DMS114 treated with DMSO at 0.1 percent for 48 hours (cell line): ENCODE results near the gene ALOXE3.
A peak's percentile ranks its signal among the peaks of the same experiment; 100 is the strongest.
"Not testable (repeated sequence)": the region's sequence is repeated elsewhere in the genome, so short reads cannot be mapped to it uniquely, and the experiment has no call there.

Experiments used
- DNase-seq: peaks from one replicate; lab custom pipeline; 2025; ENCODE audit not compliant: unreplicated experiment; lab: John Stamatoyannopoulos, UW

ALOXE3 gene

DNA sequence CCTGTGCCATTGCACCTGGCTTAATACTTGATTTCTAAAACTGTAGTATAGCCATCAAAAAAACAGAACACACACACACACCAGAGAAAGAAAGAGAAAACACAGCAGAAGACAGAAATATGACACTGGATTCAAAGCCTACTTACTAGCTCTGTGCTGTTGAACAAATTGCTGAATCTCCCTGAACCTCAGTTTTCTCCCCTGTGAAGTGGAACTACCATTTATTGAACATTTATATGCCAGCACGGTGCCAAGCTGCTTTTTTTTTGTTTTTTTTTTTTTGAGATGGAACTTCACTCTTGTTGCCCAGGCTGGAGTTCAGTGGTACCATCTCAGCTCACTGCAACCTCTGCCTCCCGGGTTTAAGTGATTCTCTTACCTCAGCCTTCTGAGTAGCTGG, 17.6 kb downstream of the ALOXE3 start:
- no peak for DNase-seq

DNA sequence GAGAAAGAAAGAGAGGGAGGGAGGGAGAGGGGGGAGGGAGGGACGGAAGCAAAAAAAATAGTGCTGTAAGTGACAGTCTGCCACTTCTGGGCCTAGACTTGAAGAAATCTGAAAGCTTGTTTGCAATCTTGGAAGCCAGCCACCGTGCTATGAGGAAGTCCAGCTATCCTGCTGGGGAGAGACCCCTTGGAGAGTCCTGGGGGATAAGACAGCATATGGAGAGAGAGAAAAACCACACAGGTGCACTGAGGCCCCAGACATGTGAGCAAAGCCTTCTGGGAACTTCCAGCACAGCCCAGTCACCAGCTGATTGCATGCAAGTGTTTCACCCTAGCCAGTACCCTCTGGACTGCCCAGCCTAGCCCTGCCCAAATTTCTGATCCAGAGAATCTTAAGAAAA, 18.2 kb downstream of the ALOXE3 start:
- DNase-seq = no peak

DNA sequence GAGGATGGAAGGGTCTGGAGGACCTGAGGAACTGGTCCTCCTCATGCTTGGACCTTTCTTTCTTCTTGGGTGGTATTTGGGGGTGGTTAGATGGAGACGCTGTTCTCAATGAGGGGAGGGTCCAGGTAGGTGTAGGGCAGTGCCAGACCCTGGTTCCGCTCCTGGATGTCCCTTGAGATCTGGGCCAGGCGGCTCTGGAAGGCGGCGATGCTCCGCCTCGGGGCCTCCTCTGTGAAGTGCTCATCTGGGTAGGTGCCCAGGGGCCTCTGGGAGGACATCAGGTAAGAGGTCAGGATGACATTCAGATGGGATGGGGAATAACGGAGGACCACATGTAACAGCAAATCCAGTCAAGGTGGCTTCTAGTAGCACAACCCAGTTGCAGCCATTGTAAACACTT, 21.8 kb downstream of the ALOXE3 start:
- no peak for DNase-seq

DNA sequence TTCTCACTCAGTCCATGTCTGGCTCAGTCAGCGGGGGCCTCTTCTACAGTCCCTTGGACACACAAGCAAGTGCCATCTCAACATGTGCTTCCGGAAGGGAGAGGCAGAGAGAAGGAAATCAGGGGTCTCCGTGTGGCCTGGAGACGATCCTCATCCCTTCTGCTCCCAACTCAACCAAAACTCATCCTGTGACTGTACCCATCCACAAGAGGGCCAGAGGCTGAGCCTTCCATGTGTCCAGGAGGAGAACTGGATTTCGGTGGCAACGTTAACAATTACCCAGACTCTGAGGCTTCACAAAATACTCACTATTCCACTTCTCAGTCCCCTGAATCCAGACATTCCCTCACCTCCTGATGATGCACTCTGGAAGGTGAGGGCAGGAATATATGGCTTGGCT, 23.0 kb downstream of the ALOXE3 start:
- no peak for DNase-seq

DNA sequence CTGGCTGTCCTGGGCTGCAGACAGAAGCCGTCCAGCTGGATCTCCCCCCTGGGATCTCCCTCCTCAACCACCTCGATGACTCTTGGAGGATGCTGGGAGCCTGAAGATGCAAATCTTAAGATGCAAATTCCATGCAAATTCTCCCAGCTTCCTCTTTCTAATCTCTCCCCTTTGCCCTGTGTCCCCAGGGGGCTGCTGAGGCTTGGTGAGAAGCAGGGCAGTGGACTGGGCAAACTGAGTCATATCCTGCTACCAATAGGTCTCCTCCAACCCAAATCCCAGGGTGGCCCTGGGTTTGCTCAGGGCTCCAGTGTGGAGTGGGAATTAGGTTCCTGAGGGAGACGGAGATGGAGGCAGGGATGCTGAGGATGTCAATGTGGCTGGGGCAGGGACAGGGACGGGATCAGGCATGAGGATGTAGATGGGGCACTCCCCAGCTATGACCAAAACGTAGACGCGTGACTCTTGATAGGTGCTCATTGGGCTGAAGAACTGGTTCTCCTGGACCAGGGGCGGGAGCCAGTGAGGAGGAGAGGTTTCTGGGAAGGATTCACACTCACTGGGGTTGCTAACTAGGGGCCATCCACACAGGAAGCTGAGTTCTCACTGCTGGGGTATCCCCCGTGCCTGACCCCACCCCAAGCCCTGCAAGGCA, 27.2 kb downstream of the ALOXE3 start:
- no peak for DNase-seq

DNA sequence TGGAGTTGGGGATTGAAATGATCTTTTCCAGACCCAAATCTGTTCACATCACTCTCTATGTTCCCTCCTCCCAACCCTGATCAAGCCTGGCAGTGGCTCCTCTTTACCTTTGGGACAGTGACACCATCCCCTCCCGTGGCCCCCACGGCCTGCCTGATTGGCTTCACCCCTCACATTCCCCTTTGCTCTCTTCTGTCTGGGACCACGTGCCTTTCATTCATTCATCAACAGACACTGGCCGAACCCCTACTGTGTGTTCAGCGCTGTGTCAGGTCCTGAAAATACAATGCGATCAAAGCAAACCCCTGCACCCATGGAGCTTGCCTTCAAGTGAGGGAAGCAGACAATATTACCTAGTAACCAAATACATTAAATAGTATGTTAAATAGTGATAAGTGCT, 28.6 kb downstream of the ALOXE3 start:
- DNase-seq = no peak

DNA sequence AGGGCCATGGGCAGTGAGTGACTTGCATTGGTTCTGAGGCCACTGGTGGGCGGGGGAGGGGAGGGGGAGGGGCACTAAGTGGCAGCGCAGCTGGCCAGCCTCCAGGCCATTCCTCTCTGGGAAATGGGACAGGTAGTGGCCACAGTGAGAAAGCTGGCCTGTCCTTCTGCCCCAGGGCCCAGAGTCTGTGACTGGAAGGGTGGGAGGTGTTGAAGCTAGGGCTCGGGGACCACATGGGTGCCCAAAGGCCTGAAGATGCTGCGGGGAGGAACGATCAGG, 30.4 kb downstream of the ALOXE3 start:
- no peak for DNase-seq

DNA sequence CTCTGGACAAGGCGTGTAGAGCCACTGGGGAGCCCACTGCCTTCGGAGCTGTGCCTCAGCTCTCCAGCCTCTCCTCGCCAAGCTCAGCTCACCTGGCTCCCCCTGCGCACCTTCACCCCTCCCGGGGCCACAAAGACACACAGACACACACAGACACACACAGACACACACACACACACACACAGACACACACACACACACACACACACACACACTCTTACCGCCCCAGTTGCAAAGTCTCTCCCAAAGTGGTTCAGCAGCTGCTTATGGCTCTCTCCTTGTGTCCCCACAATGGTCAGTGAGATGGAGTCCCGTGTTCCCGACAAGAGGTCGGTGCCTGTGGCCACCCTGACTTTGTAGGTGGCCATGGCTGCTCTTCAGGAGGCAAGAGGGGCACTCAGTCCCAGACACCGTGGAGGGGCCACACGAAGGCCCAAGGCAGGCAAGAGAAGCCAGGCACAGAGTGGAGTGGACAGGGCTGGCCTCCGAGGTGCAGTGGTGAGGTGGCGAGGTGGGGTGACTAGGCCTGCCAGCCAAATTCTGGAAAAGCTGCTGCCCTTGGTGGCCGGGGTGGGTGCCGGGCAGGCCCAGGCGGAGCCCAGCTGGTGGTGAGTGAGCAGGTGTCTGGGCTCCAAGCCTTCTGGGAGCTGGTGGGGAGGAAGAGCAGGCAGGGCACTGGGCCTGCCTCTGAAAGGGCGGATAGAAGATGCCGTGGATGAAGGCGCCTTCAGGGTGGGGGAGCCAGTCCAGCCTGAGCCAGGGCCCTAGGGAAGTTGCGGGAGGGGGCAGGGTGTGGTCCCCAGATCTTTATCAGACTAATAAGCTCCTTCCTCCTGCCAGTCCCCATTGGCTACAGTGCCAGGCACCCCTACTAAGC, 31.0 kb downstream of the ALOXE3 start, which contains the start of gene ALOX12B:
Gene ALOX12B (minus strand): TSS at position 642 of the 877 bp plus-strand sequence. CDS start 274 bp downstream, at position 368.
- no peak for DNase-seq

DNA sequence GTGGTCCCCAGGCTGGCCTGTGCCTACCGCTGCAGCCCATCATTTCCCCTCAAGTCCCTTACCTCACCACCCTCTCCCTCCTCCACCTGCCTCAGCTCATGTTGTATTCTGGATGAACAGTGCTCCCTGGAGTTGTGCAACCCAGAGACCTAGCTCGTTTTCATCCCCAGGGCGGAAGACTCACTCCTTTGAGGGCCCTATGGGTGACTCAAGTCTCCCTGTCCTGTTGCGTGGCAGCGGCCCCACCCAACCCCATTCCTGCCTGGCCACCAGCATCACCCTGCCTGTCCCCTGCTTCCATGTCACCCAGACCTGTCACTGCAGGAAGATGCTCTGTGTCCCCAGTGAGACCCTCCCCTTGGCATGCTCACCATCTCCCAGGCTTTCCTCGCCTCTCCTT, 34.1 kb downstream of the ALOXE3 start:
- no peak for DNase-seq

DNA sequence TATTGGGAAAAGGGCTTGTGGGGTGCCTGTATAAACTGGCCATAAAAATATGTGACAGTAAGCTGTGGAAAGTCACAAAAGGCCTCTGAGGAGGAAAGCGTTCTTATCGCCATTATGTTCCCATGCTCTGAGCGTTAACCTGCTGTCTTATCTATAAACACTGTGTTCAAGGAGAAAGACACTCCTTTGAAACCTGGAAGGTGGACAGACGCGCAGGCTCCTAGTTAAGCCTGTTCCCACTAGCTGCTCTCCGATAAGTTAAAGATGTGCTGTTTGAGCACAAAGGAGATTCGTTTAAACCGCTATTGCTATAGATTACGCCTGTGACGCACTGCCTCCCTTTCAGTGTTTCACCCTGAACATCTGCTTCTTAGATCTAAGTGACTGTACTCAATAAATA, 36.0 kb downstream of the ALOXE3 start:
- DNase-seq = no peak

DNA sequence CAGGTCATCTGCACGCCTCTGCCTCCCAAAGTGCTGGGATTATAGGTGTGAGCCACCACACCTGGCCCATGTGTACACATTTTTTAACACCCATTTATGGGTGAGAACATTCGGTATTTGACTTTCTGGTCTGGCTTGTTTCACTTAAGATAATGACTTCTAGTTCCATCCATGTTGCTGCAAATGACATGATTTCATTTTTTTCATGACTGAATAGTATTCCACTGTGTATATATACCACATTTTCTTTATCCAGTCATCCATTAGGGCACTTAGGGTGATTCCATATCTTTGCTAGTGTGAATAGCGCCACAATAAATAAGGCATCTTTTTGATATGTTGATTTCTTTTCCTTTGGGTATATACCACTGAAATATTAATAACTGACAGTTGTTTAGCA, 36.4 kb downstream of the ALOXE3 start:
- DNase-seq = no peak

DNA sequence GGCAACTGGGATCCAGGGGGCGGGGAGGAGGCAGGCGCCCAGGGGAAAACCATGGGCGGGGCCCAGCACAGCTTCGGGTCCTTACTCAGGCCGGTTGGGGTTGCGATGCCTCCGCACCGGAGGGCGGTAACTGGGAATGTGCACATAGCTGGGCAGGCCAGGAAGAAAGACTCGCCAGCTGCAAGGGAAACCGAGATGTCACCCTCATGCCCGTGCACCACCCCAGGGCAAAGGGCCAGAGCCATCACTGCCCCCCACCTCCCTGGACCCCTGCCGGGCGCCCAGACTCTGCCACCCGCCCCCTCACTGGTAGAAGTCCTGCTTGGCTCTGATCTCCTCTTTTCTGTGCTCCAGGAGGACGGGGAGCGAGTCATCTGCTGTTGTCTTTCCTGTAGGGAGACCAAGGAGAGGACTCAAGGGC, 37.5 kb downstream of the ALOXE3 start:
- no peak for DNase-seq

DNA sequence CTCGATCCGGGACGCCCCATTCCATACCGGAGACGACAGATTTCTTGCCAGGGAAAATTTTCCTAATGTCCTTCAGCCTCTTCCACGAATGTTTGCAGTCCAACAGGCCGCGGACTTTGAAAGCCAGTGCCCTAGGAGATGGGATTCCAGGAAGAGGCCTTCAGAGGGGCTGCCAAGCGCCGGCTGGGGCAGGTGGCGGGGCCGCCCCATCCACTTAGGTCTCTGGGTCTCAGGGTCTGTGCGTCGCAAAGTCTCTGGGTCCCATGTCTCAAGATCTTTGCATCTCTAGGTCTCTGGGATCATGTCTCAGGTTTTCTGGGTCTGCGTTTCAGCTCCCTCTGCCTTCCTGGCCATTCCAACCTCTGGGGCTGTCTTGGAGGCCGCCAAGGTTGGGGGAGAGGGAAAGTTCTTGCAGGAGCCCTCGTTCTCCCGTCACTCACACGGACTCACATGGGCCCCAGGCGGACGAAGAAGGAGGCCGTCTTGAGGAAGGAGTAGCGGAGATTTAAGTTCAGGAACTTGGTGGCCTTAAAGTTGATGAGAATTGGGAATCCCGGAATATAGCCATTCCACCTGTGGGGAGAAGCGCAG, 38.0 kb downstream of the ALOXE3 start:
- no peak for DNase-seq

DNA sequence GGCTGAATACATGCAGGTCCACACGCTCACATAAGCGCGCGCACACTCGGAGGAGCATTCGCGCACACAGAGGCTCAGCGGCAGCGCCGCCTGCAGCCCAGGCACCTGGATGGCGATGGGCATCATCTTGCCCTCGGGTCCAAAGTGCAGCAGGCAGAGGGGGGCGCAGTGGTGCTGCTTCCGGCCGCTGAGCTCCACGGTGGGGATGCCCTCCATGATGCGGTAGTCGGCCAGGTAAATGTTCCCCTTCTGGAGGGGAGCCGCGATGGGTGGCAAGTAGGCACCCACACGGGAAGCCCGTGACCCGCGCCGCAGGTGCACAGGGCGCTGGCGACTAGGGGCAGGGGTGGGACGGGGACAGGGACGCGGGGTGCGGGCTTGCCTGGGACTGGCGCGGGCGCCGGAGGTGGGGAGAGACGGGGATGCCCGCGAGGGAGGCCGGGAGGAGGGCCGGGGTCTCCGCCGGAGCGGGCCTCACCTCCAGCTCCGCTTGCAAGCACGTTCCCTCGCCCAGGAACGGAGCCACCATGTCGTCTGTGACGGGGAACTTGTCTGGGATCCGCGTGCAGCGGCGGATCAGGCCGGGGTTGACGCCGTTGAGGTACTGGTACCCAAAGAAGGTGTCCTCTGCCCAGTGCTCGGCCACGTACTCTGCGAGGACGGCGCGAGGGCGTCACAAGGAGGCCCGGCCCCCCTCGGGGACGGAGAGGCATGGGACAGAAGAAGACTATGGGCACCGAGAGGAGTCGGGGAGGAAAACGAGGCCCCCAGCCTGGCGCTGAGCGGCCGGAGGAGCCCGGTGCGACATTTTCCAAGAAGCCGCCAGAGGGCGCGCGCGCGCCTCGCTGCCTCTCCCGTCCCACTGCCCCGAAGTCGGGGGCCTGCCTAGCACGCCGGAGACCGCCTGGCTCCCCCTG, 38.8 kb downstream of the ALOXE3 start:
- peak; percentile 73 for DNase-seq

DNA sequence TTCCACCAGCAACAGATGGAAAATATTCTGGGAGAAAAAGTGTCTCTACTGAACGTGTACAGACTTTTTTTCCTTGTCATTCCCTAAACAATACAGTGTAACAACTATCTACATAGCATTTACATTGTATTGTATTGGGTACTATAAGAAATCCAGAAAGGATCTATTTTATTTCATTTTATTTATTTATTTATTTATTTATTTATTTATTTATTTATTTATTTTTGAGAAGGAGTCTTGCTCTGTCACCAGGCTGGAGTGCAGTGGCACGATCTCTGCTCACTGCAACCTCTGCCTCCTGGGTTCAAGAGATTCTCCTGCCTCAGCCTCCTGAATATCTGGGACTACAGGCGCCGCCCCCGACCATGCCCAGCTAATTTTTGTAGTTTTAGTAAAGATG, 40.4 kb downstream of the ALOXE3 start:
- DNase-seq = not testable (repeated sequence)

DNA sequence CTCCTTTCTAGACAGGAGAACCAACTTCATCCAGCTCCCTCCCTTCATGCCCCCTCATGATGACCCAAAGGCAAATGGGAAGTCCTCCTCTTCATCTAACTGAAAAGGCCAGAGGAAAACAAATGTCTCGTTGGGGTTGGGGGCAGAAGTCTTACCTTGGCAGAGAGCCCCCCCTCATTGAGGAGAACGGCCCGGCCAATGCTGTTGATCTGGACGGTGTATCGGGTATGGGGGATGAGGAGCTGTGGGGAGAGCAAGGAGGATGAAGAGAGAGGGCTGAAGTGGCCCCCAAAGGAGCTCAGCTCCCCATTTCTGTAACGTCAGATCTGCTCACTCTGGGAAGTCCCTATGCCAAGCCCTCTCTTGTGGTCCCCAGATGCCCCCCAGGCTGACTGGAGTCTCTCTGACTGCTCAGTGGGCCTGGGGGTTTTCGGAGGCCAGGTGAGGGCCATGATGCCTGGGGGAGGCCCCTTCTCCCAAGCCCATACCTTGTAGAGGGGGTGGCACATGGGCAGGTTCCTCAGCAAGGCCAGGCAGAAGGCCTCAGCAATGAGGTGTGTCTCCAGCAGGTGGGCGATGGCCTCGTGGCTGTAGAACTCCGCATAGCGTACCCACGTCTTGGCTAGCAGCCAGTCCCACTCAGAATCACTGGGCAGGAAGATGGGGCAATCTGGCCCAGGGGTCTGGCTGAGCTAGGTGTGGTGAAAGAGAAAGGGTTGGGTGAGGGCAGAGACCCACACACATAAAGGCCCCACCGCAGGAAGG, 41.6 kb downstream of the ALOXE3 start:
- no peak for DNase-seq

DNA sequence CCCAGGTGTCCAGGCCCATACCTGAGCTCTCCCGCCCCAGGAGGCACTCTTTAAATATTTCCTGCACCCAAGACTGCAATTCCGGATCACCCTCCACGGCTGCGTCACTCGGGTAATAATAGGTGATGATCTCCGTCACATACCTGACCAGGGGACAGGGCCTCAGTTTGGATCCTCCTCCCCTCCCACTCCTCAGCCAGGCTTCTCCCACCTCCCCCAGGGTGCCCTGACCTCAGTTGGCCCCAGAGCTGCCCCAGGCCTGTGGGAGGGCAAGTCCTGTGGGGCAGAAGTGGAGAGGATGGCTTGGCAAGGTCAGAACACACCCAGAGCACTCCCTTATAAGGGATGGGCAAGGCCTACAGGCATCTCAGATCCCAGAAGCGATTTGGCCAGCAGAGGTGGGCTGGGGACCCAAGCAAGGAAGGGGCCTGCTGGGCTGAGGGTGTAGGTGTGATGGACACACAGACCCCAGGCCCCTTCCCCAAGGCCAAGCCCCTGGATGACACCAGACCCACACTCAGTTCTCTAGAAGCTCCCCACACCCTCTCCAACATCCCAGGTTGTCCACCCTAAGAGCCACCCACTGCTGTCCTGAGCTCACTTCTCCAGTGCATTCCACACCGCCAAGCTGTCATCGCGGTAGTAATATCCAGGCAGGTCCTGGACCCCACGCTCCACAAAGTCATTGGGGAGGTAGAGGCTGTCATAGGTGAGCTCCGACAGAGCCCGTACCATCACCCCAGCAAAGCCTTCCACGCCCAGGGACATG, 42.6 kb downstream of the ALOXE3 start:
- no peak for DNase-seq

DNA sequence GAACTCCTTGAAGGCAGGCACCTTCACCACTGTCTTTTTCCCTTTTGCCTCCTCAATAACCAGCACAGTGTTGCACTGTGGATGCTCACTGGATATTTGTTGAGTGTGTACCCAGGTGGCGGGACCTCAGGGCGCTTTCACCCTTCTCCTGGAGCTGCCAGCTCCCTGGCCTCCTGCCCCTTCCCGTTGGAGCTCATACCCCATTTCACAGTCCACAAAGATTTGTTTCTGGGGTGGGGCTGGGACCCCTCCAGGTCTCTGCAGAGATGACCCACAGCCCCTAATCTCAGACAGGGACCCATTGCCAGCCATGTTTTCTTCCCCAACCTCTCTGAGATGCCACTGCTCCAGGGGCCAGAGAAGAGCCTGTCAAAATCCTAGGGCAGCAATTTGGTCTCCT, 43.2 kb downstream of the ALOXE3 start:
- no peak for DNase-seq

DNA sequence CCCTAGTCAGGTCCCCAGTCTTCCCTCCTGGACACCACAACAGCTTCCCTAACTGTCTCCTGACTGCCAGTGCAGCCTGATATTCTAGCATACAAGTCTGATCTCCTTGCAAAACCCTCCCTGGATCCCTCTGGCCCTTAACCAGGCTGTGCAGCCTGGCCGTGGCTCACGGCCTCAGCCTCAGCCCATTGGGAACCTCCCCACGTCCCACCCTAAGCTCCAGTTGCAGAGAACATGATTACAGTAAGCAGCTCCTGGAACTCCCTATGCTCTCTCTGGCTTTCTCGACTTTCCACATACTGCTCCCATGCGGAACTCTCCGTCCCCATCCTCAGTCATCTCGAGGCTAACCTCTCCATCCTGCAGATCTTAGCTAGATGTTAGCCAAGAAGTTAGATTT, 43.8 kb downstream of the ALOXE3 start:
- no peak for DNase-seq
